Liver (tissue), 3 donors: ENCODE results near the gene ZNF708.

Experiments
- ATF3 ChIP-seq: IDR thresholded peaks from 2 replicates; pipeline ENCODE4 v1.6.1; 2016; ENCODE audit warnings: antibody characterized with exemption
- HNF4A ChIP-seq, 2 donors: conservative IDR thresholded peaks; 2 replicates each; pipeline ENCODE4 v1.6.1; 2016; ENCODE audit warnings: antibody characterized with exemption in 2 of 2, mild to moderate bottlenecking in 2 of 2
- HNF4G ChIP-seq: IDR thresholded peaks from 2 replicates; pipeline ENCODE4 v1.6.1; 2016; ENCODE audit warnings: antibody characterized with exemption
- RAD21 ChIP-seq, 2 donors: IDR thresholded peaks; 2 replicates each; pipeline ENCODE4 v1.6.1; 2016; ENCODE audit warnings: antibody characterized with exemption in 2 of 2, mild to moderate bottlenecking in 2 of 2
- RXRA ChIP-seq, 2 donors: IDR thresholded peaks; 2 replicates each; pipeline ENCODE4 v1.6.1; 2017 to 2018; ENCODE audit warnings: antibody characterized with exemption in 2 of 2, mild to moderate bottlenecking in 1 of 2
- SP1 ChIP-seq: IDR thresholded peaks from 2 replicates; pipeline ENCODE4 v1.6.1; 2018; ENCODE audit warnings: antibody characterized with exemption, mild to moderate bottlenecking
- TAF1 ChIP-seq: conservative IDR thresholded peaks from 2 replicates; pipeline ENCODE4 v1.6.1; 2016; ENCODE audit warnings: antibody characterized with exemption, mild to moderate bottlenecking
- TF ChIP-seq, protein P1 (sequence below): fragments of 150-350 bp; IDR thresholded peaks from 2 replicates; pipeline ENCODE4 v1.5.1; 2017; ENCODE audit warnings: improper control_type of control experiment, low read depth, low read length; ENCODE audit not compliant: missing input control
- TF ChIP-seq, protein P2 (sequence below): IDR thresholded peaks from 2 replicates; pipeline ENCODE4 v1.6.1; 2016; ENCODE audit warnings: antibody characterized with exemption, mild to moderate bottlenecking
- TF ChIP-seq, protein P3 (sequence below): IDR thresholded peaks from 2 replicates; pipeline ENCODE4 v1.6.1; 2016; ENCODE audit warnings: antibody characterized with exemption
- TF ChIP-seq, protein P4 (sequence below): IDR thresholded peaks from 2 replicates; pipeline ENCODE4 v1.6.1; 2016; ENCODE audit warnings: antibody characterized with exemption
- donor health status: healthy.
- donor health status: healthy.

DNA sequence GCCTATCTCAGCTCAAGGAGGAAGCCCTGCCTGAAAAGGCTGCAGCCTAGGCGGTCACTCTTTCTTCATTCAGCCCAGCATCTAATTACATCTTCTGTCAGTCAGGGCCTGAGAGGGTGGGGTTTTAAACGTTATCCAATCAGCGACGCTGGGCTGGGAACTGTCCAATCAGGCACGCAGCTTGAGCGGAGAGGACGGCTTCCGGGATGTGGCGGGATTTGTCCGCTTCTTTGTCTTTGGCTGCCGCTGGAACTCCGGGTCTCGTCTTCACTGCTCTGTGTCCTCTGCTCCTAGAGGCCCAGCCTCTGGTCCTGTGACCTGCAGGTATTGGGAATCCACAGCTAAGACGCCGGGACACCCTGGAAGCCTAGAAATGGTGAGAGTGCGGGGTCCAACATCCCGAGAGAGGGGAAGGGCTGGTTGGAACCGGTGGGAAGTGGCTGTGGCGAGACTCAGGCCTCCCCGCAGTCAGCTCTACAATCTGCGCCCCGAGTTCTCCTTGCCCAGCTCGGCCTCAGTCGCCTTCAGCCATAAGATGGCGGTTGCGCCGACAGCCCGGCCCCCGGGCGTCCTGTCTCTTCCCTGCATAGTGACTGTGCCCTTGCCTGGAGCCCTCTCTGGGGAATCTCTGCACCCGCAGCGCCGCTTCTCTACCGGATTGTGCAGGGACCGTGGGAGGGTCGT lies 29.7 kb upstream of the ZNF708 start, which contains the start of gene ZNF738:
- TF ChIP-seq SP1 (peak; percentile 48), ATF3 (no peak), HNF4G (no peak), HNF4A (conservative IDR thresholded peaks at IDR 0.05) (no peak), RXRA (IDR thresholded peaks at IDR 0.05) (no peak), RAD21 (IDR thresholded peaks at IDR 0.05) (no peak), TAF1 (no peak)
- TF ChIP-seq, protein P1, sequence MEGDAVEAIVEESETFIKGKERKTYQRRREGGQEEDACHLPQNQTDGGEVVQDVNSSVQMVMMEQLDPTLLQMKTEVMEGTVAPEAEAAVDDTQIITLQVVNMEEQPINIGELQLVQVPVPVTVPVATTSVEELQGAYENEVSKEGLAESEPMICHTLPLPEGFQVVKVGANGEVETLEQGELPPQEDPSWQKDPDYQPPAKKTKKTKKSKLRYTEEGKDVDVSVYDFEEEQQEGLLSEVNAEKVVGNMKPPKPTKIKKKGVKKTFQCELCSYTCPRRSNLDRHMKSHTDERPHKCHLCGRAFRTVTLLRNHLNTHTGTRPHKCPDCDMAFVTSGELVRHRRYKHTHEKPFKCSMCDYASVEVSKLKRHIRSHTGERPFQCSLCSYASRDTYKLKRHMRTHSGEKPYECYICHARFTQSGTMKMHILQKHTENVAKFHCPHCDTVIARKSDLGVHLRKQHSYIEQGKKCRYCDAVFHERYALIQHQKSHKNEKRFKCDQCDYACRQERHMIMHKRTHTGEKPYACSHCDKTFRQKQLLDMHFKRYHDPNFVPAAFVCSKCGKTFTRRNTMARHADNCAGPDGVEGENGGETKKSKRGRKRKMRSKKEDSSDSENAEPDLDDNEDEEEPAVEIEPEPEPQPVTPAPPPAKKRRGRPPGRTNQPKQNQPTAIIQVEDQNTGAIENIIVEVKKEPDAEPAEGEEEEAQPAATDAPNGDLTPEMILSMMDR: no peak
- TF ChIP-seq, protein P2, sequence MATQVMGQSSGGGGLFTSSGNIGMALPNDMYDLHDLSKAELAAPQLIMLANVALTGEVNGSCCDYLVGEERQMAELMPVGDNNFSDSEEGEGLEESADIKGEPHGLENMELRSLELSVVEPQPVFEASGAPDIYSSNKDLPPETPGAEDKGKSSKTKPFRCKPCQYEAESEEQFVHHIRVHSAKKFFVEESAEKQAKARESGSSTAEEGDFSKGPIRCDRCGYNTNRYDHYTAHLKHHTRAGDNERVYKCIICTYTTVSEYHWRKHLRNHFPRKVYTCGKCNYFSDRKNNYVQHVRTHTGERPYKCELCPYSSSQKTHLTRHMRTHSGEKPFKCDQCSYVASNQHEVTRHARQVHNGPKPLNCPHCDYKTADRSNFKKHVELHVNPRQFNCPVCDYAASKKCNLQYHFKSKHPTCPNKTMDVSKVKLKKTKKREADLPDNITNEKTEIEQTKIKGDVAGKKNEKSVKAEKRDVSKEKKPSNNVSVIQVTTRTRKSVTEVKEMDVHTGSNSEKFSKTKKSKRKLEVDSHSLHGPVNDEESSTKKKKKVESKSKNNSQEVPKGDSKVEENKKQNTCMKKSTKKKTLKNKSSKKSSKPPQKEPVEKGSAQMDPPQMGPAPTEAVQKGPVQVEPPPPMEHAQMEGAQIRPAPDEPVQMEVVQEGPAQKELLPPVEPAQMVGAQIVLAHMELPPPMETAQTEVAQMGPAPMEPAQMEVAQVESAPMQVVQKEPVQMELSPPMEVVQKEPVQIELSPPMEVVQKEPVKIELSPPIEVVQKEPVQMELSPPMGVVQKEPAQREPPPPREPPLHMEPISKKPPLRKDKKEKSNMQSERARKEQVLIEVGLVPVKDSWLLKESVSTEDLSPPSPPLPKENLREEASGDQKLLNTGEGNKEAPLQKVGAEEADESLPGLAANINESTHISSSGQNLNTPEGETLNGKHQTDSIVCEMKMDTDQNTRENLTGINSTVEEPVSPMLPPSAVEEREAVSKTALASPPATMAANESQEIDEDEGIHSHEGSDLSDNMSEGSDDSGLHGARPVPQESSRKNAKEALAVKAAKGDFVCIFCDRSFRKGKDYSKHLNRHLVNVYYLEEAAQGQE: no peak
- TF ChIP-seq, protein P3, sequence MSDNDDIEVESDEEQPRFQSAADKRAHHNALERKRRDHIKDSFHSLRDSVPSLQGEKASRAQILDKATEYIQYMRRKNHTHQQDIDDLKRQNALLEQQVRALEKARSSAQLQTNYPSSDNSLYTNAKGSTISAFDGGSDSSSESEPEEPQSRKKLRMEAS: no peak
- TF ChIP-seq, protein P4, sequence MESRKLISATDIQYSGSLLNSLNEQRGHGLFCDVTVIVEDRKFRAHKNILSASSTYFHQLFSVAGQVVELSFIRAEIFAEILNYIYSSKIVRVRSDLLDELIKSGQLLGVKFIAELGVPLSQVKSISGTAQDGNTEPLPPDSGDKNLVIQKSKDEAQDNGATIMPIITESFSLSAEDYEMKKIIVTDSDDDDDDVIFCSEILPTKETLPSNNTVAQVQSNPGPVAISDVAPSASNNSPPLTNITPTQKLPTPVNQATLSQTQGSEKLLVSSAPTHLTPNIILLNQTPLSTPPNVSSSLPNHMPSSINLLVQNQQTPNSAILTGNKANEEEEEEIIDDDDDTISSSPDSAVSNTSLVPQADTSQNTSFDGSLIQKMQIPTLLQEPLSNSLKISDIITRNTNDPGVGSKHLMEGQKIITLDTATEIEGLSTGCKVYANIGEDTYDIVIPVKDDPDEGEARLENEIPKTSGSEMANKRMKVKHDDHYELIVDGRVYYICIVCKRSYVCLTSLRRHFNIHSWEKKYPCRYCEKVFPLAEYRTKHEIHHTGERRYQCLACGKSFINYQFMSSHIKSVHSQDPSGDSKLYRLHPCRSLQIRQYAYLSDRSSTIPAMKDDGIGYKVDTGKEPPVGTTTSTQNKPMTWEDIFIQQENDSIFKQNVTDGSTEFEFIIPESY: no peak
